Measurements from ENCODE around the gene DENND11. TPM values are rescaled to one million over a fixed set of nuclear protein-coding genes. Genes with fewer than 3 reads are reported as not detected.

The DENND11 gene
- total and polyA plus RNA-seq, 9 of the 15 experiments (the other 6 are each of a cell fraction or from before 2014, with no cell fraction given) = 0.07 to 1.1 (median 0.36) TPM

DNA sequence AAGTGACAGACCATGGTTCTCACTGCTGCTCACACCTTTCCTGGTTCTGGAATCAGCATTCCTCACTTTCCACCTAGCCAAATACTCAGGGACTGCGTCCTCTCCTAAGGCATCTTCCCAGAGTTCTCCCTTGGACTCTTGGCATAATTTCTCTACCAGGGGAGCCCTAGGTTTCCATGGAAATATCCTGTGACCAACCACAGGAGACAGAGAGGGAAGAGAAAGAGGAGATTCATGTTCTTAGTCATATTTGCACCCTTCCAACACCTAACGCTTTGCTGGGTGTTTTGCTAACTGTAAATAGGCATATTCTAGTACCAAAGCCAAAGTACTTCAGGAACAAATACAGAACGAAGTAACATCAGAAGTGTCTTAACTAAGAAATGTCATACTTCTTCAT lies 28.6 kb downstream of the DENND11 start:
- Histone ChIP-seq H2AFZ (ENCODE audit: low read depth, low read length) (no peak overlapping the region), H3K27ac (ENCODE audit: extremely low read depth, low read depth, low read length) (no peak overlapping the region), H3K9me3 (replicated peaks; ENCODE audit: control insufficient read depth, insufficient read depth, low read depth, low read length) (no peaks in the 10 kb centered on the region), H4K20me1 (replicated peaks; ENCODE audit: control insufficient read depth, insufficient read depth, low read length) (no peaks in the 10 kb centered on the region), H3K9ac (ENCODE audit: insufficient read depth in 1 of 2, low read depth in 2 of 2, low read length in 2 of 2) (no peak overlapping the region), H3K9me1 (ENCODE audit: control insufficient read depth, insufficient read depth, low read length) (no peaks in the 10 kb centered on the region), H3K27me3 (ENCODE audit: control insufficient read depth in 2 of 2, insufficient read depth in 2 of 2, low read length in 2 of 2) (peaks cover 11 to 28% of the 10 kb centered on the region in 2 experiments), H3K4me1 (replicated peaks in 1 of 2; ENCODE audit: control insufficient read depth in 2 of 2, insufficient read depth in 2 of 2, low read length in 2 of 2) (peaks cover 0 to 3% of the 10 kb centered on the region in 2 experiments; a peak in 2 of 5 replicates), H3K4me3 (no peak overlapping the region), H3K4me2 (ENCODE audit: insufficient read depth, low read length) (no peak overlapping the region), H3K79me2 (ENCODE audit: control insufficient read depth, insufficient read depth, low read length) (no peaks in the 10 kb centered on the region), H3K36me3 (ENCODE audit: control insufficient read depth, insufficient read depth, low read length) (no peaks in the 10 kb centered on the region)
- intact Hi-C loops (cut with micrococcal nuclease) = no loop called here
- 3% methylated on average over 3 of the region's 3 CpGs for WGBS (ENCODE audit: insufficient coverage, low coverage, missing lambda C conversion rate)
- ATAC-seq = no peak
- no peak for DNase-seq (ENCODE audit: extremely low read depth in 1 of 4, low spot score in 3 of 4)
- in situ Hi-C loops (cut with MboI) = no loop called here
- BruUV-seq (replicated peaks) = no TSS peak
- CTCF ChIA-PET (ENCODE audit: low intra/inter-chr PET ratio) = interaction anchor here (1.7 kb wide), 1 partner anchor 19 kb away, joined by 4 read pairs; no protein-coding TSS in a partner anchor
- POLR2A ChIA-PET = no interaction called here
- no peak for FAIRE-seq
- TF ChIP-seq KLF6 (CRISPR knock-in tag; IDR thresholded peaks at IDR 0.05; ENCODE audit: borderline replicate concordance) (no peak), SPI1 (IDR thresholded peaks at IDR 0.05; ENCODE audit: borderline replicate concordance, low read depth, low read length) (no peak), ZNF507 (tag; conservative IDR thresholded peaks at IDR 0.05) (no peak), ZNF431 (CRISPR knock-in tag; IDR thresholded peaks at IDR 0.05) (no peak), POLR3A (IDR thresholded peaks at IDR 0.05; ENCODE audit: borderline replicate concordance, extremely low read depth, insufficient read depth, insufficient read length) (no peak), BRF1 (IDR thresholded peaks at IDR 0.05; ENCODE audit: borderline replicate concordance, extremely low read depth, insufficient read length) (no peak), EZH2 (IDR thresholded peaks at IDR 0.05; ENCODE audit: borderline replicate concordance, low read depth, low read length) (no peak), DACH1 (IDR thresholded peaks at IDR 0.05; ENCODE audit: partially characterized antibody) (no peak), NONO (IDR thresholded peaks at IDR 0.05; ENCODE audit: low read depth in 2 of 2, low read length in 1 of 2) (no peak), RBM25 (IDR thresholded peaks at IDR 0.05; ENCODE audit: low read depth, low read length, severe bottlenecking) (no peak), NFRKB (IDR thresholded peaks at IDR 0.05; ENCODE audit: low read depth) (no peak), BRD9 (IDR thresholded peaks at IDR 0.05; ENCODE audit: low read depth, partially characterized antibody) (no peak), HEY1 (CRISPR knock-in tag; IDR thresholded peaks at IDR 0.05; ENCODE audit: borderline replicate concordance) (no peak), GATAD2A (IDR thresholded peaks at IDR 0.05) (no peak)
- TF ChIP-seq, protein P1, sequence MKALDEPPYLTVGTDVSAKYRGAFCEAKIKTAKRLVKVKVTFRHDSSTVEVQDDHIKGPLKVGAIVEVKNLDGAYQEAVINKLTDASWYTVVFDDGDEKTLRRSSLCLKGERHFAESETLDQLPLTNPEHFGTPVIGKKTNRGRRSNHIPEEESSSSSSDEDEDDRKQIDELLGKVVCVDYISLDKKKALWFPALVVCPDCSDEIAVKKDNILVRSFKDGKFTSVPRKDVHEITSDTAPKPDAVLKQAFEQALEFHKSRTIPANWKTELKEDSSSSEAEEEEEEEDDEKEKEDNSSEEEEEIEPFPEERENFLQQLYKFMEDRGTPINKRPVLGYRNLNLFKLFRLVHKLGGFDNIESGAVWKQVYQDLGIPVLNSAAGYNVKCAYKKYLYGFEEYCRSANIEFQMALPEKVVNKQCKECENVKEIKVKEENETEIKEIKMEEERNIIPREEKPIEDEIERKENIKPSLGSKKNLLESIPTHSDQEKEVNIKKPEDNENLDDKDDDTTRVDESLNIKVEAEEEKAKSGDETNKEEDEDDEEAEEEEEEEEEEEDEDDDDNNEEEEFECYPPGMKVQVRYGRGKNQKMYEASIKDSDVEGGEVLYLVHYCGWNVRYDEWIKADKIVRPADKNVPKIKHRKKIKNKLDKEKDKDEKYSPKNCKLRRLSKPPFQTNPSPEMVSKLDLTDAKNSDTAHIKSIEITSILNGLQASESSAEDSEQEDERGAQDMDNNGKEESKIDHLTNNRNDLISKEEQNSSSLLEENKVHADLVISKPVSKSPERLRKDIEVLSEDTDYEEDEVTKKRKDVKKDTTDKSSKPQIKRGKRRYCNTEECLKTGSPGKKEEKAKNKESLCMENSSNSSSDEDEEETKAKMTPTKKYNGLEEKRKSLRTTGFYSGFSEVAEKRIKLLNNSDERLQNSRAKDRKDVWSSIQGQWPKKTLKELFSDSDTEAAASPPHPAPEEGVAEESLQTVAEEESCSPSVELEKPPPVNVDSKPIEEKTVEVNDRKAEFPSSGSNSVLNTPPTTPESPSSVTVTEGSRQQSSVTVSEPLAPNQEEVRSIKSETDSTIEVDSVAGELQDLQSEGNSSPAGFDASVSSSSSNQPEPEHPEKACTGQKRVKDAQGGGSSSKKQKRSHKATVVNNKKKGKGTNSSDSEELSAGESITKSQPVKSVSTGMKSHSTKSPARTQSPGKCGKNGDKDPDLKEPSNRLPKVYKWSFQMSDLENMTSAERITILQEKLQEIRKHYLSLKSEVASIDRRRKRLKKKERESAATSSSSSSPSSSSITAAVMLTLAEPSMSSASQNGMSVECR (CRISPR knock-in tag; IDR thresholded peaks at IDR 0.05) = no peak
